Glutamatergic neuron (in vitro differentiated cells): ENCODE data around the gene ARG1. TPM values are rescaled to one million over a fixed set of nuclear protein-coding genes. Genes with fewer than 3 reads are reported as not detected.

ENCODE experiments used
- DNase-seq: peaks from one replicate; pipeline ENCODE4 v3.0.0; 2022
- H3K27ac Mint-ChIP-seq: one replicate; pipeline ENCODE4 v1.8.0; 2020; ENCODE audit warnings: mild to moderate bottlenecking, mixed read lengths, inconsistent platforms; ENCODE audit not compliant: unreplicated experiment
- H3K27me3 Mint-ChIP-seq: one replicate; pipeline ENCODE4 v1.8.0; 2020; ENCODE audit warnings: mild to moderate bottlenecking, moderate library complexity, mixed read lengths, inconsistent platforms; ENCODE audit not compliant: unreplicated experiment
- H3K36me3 Mint-ChIP-seq: one replicate; pipeline ENCODE4 v1.8.0; 2020; ENCODE audit warnings: mild to moderate bottlenecking, mixed read lengths, inconsistent platforms; ENCODE audit not compliant: unreplicated experiment
- H3K4me1 Mint-ChIP-seq: one replicate; pipeline ENCODE4 v1.8.0; 2020; ENCODE audit warnings: mild to moderate bottlenecking, low read depth, mixed read lengths, inconsistent platforms; ENCODE audit not compliant: unreplicated experiment
- H3K4me3 Mint-ChIP-seq: one replicate; pipeline ENCODE4 v1.8.0; 2020; ENCODE audit warnings: mild to moderate bottlenecking, mixed read lengths, inconsistent platforms; ENCODE audit not compliant: unreplicated experiment
- H3K9me3 Mint-ChIP-seq: one replicate; pipeline ENCODE4 v1.8.0; 2020; ENCODE audit warnings: mild to moderate bottlenecking, moderate library complexity, mixed read lengths, inconsistent platforms; ENCODE audit not compliant: unreplicated experiment
- total RNA-seq: library from RNA; stranded (reverse); fragmentation: NEBNext Ultra II Directional; extraction: Animal tissue kit (Norgen Biotek cat#: 25700); gene quantifications from one replicate; pipeline ENCODE4 v1.2.1, GENCODE V29; 2021; ENCODE audit not compliant: unreplicated experiment
- TF ChIP-seq, protein P1 (sequence below): fragments of 200-600 bp; sonication (generic); IDR thresholded peaks from one replicate; pipeline ENCODE4 v1.5.0; 2021; ENCODE audit not compliant: partially characterized antibody, unreplicated experiment

The ARG1 gene
- total RNA-seq, 1 donor from 2014 or later = not detected

DNA sequence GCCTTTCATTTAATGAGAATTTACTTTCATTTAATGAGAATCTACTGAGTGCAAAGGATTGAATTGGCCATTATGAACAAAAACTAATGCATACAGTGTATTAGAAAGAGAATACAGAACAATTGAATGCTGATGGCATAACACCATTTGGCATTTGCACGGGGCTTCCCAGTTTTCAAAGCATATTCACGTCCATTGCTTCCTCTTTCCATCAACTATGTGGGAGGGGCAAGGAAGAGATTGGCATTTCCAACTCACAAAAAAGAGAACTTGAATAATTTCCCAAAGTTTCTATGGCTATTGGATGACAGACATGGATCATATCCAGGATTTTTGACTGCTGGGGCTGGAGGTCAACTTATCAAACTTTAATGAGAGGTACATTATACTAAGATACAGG, 23.2 kb upstream of the ARG1 start:
- H3K4me3 Mint-ChIP-seq = no peak overlapping the region
- no peaks in the 10 kb centered on the region for H3K27me3 Mint-ChIP-seq

DNA sequence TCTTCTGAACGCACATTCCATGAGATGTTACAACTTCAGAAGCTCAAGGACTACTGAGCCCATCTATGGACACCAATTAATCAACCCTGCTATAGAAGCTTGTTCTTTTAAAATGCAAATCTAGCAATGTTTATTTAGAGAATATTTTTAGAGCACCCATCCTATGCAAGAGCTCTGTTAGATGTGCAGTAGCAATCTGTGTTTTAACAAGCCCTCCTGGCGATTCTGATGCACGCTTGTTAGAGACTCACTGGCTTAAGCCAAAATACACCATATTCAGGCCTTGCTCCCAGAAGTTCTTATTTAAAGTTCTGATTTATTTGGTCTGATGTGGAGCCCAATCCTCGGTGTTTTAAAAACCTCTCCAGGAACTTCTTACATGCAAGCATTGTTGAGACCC, 21.1 kb upstream of the ARG1 start:
- H3K9me3 Mint-ChIP-seq = no peaks in the 10 kb centered on the region
- H3K27ac Mint-ChIP-seq = no peak overlapping the region
- no peak overlapping the region for H3K4me3 Mint-ChIP-seq

More for the DNA sequence above, 23.2 kb upstream of the ARG1 start:
- Mint-ChIP-seq H3K9me3 (no peaks in the 10 kb centered on the region), H3K4me1 (peaks cover 3% of the 10 kb centered on the region), H3K27ac (no peak overlapping the region), H3K36me3 (no peaks in the 10 kb centered on the region)
- TF ChIP-seq, protein P1, sequence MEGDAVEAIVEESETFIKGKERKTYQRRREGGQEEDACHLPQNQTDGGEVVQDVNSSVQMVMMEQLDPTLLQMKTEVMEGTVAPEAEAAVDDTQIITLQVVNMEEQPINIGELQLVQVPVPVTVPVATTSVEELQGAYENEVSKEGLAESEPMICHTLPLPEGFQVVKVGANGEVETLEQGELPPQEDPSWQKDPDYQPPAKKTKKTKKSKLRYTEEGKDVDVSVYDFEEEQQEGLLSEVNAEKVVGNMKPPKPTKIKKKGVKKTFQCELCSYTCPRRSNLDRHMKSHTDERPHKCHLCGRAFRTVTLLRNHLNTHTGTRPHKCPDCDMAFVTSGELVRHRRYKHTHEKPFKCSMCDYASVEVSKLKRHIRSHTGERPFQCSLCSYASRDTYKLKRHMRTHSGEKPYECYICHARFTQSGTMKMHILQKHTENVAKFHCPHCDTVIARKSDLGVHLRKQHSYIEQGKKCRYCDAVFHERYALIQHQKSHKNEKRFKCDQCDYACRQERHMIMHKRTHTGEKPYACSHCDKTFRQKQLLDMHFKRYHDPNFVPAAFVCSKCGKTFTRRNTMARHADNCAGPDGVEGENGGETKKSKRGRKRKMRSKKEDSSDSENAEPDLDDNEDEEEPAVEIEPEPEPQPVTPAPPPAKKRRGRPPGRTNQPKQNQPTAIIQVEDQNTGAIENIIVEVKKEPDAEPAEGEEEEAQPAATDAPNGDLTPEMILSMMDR = no peak
- DNase-seq = no peak

DNA sequence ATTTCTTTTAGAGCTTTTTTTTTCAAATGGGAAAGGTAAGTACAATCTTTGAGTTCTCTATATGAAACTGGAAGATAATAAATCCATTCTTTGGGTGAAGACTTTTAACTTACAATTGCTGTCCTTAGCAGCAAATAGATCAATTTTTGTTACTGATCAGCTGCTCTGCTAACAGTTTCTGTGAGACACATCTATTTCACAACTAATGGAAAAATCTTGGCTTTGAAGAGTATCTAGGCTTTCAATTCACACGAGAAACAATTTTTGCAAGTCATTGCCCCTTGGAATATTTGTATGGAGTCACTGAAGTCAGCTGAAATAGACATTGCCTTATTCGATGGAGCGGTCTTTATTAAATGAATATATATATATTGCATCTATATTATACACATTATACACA, 20.5 kb upstream of the ARG1 start:
- Mint-ChIP-seq H3K27me3 (no peaks in the 10 kb centered on the region), H3K27ac (no peak overlapping the region), H3K4me1 (peaks cover 3% of the 10 kb centered on the region), H3K4me3 (no peak overlapping the region), H3K36me3 (no peaks in the 10 kb centered on the region), H3K9me3 (no peaks in the 10 kb centered on the region)
- TF ChIP-seq, protein P1 = no peak
- DNase-seq = no peak

More for the DNA sequence above, 21.1 kb upstream of the ARG1 start:
- DNase-seq = no peak
- H3K36me3 Mint-ChIP-seq = no peaks in the 10 kb centered on the region
- H3K27me3 Mint-ChIP-seq = no peaks in the 10 kb centered on the region
- peaks cover 3% of the 10 kb centered on the region for H3K4me1 Mint-ChIP-seq
- TF ChIP-seq, protein P1 = no peak

DNA sequence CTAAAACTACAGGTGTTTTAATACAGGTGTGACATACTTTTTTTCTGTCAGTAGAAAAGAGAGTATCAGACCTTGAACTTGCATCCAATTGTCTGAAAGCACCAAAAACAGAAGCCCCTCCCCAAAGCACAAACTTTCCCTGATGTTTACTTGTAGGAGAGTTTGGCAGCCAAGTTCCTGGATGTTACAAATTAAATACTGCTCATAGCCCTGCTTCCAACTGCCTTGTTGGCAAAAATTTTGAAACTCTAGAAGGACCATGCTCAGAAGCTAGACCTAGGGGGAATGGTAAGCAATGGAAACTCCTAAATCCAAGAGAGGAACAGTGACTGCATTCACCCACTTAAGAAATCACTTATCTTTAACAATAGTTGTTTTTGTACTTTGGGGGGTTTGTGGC, 17.0 kb upstream of the ARG1 start:
- no peaks in the 10 kb centered on the region for H3K36me3 Mint-ChIP-seq
- TF ChIP-seq, protein P1 = no peak
- no peaks in the 10 kb centered on the region for H3K9me3 Mint-ChIP-seq
- no peak overlapping the region for H3K4me3 Mint-ChIP-seq
- H3K27ac Mint-ChIP-seq = no peak overlapping the region
- H3K27me3 Mint-ChIP-seq = no peaks in the 10 kb centered on the region
- H3K4me1 Mint-ChIP-seq = no peaks in the 10 kb centered on the region
- no peak for DNase-seq

DNA sequence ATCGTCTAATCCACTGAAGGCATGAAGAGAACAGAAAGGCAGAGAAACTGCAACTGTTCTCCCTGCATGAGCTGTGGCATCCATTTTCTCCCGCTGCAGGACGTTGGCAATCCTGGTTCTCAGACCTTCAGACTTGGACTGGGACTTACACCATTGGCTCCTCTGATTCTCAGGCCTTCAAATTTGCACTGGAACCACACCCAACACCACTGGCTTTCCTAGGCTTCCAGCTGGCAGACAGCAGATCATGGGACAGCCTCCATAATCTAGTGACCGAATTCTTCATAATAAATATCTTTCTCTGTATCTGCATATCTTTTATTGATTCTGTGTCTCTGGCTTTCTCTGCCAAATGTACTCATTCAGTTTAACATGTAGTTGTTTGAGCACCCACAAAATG, 14.1 kb upstream of the ARG1 start:
- DNase-seq = no peak
- no peak overlapping the region for H3K4me3 Mint-ChIP-seq
- no peaks in the 10 kb centered on the region for H3K27me3 Mint-ChIP-seq
- no peaks in the 10 kb centered on the region for H3K9me3 Mint-ChIP-seq
- H3K27ac Mint-ChIP-seq = no peak overlapping the region
- TF ChIP-seq, protein P1 = no peak
- no peaks in the 10 kb centered on the region for H3K4me1 Mint-ChIP-seq
- H3K36me3 Mint-ChIP-seq = no peaks in the 10 kb centered on the region
